ENCODE data around the gene PACC1. TPM values are rescaled to one million over a fixed set of nuclear protein-coding genes. Genes with fewer than 3 reads are reported as not detected.

The PACC1 gene
- total and polyA plus RNA-seq, 10 of the 15 experiments (the other 5 are each of a cell fraction or from before 2014, with no cell fraction given): 16.1 to 29.7 (median 19.3) TPM

DNA sequence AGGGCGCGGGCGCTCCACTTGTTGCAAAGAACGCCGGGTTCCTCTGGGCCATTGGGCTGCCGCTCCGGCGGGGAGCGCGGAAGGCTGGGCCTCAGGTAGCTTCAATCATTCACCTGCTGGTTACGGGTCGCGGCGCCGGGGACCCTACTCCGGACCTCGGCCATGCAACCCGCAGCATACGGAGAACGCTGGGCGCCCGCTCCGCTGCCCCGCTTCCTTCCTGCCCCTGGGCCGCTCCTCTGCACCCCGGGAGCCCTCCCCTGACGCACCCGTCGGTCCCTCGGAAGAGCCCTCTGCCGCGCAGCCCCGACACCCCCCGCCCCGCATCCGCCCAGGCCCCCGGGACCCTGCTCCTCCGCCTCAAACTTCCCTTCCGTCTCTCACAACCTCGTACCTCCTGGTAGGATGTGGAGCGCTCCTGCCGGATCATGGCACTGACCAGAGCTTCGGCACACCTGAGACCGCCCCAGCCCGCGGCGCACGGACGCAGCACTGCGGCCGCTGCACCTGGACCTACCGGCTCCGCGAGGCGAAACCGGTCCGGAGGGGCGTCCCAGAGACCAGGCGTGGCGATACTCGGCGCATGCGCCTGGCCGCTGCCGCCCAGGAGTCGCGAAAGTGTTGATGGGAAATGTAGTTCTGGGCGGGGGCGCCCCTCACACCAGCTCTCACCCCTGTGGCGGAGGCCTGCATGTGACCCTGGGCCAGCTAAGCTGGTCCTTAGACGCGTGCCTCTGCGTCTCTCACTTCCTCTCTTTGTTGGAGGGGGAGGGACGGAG is at the start of gene PACC1 (continued):
- TF ChIP-seq CHD4 (IDR thresholded peaks at IDR 0.05) (no peak), TCF3 (IDR thresholded peaks at IDR 0.05; ENCODE audit: borderline replicate concordance, insufficient read depth, low read depth, low read length) (peak; percentile 72; the same call in 1 of the 2 replicates), RAD21 (IDR thresholded peaks at IDR 0.05; ENCODE audit: insufficient read depth, low read depth, low read length) (no peak), EZH2 (IDR thresholded peaks at IDR 0.05; ENCODE audit: borderline replicate concordance, control insufficient read depth, low read depth, low read length) (no peak), CBX3 (IDR thresholded peaks at IDR 0.05; ENCODE audit: borderline replicate concordance, low read depth) (no peak), GATAD2B (conservative IDR thresholded peaks at IDR 0.05; ENCODE audit: low read depth) (no peak), KDM1A (IDR thresholded peaks at IDR 0.05; ENCODE audit: borderline replicate concordance) (no peak), BMI1 (IDR thresholded peaks at IDR 0.05; ENCODE audit: borderline replicate concordance) (no peak), MTA3 (IDR thresholded peaks at IDR 0.05; ENCODE audit: borderline replicate concordance, low read length) (no peak), ZNF687 (IDR thresholded peaks at IDR 0.05) (peak; percentile 54), ATF7 (IDR thresholded peaks at IDR 0.05; ENCODE audit: low read depth) (no peak), CEBPZ (IDR thresholded peaks at IDR 0.05; ENCODE audit: low read depth, low read length) (no peak), SMAD5 (IDR thresholded peaks at IDR 0.05; ENCODE audit: low read depth) (no peak; the same call in 1 of the 2 replicates), FOXM1 (IDR thresholded peaks at IDR 0.05; ENCODE audit: low read depth, low read length) (no peak), MAX (IDR thresholded peaks at IDR 0.05; ENCODE audit: low read depth, low read length) (peak; percentile 93), SIN3A (IDR thresholded peaks at IDR 0.05; ENCODE audit: low read depth, low read length) (0 out of 2 replicates have a peak, but pooled peaks have one; percentile 69)
- TF ChIP-seq, protein P1, sequence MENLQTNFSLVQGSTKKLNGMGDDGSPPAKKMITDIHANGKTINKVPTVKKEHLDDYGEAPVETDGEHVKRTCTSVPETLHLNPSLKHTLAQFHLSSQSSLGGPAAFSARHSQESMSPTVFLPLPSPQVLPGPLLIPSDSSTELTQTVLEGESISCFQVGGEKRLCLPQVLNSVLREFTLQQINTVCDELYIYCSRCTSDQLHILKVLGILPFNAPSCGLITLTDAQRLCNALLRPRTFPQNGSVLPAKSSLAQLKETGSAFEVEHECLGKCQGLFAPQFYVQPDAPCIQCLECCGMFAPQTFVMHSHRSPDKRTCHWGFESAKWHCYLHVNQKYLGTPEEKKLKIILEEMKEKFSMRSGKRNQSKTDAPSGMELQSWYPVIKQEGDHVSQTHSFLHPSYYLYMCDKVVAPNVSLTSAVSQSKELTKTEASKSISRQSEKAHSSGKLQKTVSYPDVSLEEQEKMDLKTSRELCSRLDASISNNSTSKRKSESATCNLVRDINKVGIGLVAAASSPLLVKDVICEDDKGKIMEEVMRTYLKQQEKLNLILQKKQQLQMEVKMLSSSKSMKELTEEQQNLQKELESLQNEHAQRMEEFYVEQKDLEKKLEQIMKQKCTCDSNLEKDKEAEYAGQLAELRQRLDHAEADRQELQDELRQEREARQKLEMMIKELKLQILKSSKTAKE (IDR thresholded peaks at IDR 0.05; ENCODE audit: low read depth, poor library complexity, severe bottlenecking): no peak
